GM18507 (cell line): ENCODE data around the gene NDUFA7.
A peak's percentile ranks its signal among the peaks of the same experiment; 100 is the strongest.
"Not testable (repeated sequence)": the region's sequence is repeated elsewhere in the genome, so short reads cannot be mapped to it uniquely, and the experiment has no call there.

Source experiments
- DNase-seq: peaks from one replicate; pipeline ENCODE4 v3.0.0; 2011; ENCODE audit warnings: low read depth; ENCODE audit not compliant: insufficient read length; ENCODE audit errors: extremely low spot score
- FAIRE-seq: peaks from 2 replicates; lab custom pipeline; 2011; peaks lifted over from hg19 to GRCh38; lab: Jason Lieb, UNC

NDUFA7 gene

GRCh38 chr19:8322638-8322997 lies 1.4 kb upstream of the NDUFA7 start:
- no peak for DNase-seq
- FAIRE-seq = no peak

GRCh38 chr19:8321986-8322637 lies 937 bp upstream of the NDUFA7 start:
- no peak for FAIRE-seq
- no peak for DNase-seq

- DNase-seq (no peak), FAIRE-seq (peak; percentile 47)
Observed at GRCh38 chr19:8320564-8321066, 560 bp downstream of the NDUFA7 start.

DNA sequence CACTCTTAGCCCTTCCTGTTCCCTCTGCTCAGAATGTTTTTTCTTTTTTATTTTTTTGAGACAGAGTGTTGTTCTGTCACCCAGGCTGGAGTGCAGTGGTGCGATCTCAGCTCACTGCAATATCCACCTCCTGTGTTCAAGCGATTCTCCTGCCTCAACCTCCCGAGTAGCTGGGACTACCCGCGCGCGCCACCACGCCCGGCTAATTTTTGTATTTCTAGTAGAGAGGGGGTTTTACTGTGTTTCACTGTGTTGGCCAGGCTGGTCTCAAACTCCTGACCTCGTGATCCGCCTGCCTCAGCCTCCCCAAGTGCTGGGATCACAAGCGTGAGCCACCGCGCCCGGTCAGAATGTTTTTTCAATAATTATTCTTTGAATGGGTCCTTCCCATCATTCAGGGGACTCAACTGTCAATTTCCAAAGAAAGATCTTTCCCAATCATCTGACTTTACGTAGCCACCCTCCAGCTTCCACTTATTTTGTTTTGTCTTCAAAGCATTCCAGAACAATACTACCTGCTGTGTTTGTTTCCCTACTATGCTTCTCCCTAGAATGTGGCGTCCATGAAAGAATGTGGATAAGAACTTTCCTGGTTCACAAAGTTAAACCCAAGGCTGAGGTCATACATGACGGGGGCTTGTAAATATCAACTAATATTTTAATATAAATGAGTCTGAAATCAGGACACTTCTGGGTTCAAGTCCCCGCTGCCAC lies 1.2 kb downstream of the NDUFA7 start:
- DNase-seq (no peak), FAIRE-seq (no peak)

DNA sequence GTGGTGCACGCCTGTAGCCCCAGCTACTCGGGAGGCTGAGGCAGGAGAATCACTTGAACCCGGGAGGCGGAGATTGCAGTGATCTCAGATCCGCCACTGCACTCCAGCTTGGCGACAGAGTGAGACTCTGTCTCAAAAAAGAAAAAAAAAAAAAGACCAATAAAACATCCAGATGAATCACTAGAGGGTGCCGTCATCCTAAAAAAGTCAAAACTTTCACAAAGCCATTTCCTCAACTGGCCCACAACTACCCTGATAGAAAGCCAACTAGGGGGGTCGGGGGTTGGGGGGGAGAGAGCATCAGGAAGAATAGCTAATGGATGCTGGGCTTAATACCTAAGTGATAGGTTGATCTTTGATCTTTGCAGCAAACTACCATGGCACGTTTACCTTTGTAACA lies 2.3 kb downstream of the NDUFA7 start:
- not testable (repeated sequence) for DNase-seq, FAIRE-seq

DNA sequence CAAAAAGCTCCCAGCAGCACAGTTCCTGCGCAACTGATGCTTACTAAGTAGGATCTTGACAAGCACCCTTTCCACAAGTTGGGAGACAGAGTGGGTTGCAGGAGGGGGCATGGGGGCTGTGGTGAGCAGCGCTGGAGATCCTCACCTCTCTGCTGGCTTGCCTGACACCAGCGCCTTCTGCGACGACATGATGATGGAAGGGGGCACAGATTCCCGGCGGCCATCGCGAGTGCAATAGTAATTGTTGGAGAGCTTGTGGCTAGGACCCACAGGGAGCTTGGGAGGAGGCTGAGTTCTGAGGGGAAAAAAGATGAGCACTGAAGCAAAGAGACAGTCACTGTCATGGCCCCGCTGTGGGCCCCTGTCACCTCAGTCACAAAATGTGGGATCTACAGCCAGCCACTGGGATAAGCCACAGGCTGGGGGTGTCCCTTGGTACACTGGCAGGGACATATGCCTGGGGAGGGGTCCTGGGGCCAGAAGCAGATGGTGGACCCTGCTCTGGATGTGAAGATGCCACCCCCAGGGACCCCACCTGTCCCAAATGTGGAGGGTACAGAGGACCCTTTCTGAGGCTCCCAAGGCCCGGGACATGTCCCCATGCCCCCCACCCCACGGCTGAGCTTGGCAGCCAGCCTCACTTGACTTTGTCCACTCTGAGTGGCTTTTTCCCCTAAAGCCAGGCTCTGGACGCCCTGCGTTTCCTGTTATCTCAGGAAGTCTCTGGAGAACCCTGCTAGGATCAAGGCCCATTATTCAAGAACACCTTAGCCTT lies 4.6 kb downstream of the NDUFA7 start:
- FAIRE-seq = no peak
- no peak for DNase-seq

DNA sequence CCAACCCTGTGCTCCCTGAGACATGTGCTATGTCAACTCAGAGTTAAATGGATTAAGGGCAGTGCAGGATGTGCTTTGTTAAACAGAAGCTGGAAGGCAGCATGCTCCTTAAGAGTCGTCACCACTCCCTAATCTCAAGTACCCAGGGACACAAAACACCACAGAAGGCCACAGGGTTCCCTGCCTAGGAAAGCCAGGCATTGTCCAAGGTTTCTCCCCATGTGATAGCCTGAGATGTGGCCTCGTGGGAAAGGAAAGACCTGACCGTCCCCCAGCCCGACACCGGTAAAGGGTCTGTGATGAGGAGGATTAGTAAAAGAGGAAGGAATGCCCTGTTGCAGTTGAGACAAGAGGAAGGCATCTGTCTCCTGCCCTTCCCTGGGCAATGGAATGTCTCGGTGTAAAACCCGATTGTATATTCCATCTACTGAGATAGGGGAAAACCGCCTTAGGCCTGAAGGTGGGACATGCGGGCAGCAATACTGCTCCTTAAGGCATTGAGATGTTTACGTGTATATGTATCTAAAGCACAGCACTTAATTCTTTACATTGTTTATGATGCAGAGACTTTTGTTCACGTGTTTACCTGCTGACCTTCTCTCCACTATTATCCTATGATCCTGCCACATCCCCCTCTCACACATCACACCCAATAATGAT lies 6.1 kb downstream of the NDUFA7 start:
- not testable (repeated sequence) for DNase-seq, FAIRE-seq

DNA sequence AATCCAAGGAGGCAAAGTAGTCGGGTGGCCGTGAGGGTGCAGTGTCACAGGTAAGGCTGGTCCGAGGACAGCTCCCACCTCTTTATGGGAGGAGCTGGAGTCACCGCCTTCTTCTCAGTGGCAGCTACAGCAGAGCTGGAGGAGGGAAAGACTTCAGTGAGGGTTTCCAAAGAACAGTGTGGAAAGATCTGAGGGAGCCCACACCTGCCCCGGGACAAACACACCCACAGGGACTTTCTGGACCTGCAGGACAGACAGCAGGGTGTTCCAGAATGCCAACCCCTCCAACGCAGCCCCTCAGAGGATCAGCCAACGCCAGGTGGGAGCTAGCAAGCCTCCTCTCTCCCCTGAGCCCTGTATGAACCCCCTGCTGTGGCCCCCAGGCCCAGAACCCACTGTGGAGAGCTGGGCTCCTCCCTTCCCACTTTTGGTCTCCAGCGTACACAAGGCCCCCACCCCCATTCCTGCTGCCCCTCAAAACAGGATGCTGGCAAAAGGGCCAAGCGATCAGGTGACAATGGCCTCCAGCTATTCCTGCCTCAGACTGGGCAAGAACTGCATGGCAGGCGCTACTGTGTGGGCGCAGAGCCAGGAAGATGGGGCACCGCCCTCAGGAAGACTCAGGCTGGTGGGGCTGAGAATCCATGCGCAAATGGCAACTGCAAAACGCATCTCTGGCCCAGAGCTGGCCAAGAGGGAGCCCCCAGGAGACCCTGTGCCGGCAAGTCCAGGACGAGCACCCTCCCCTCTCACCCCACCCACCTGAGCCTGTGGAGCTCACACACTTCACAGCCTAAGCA lies 9.5 kb downstream of the NDUFA7 start:
- no peak for DNase-seq
- FAIRE-seq = no peak

DNA sequence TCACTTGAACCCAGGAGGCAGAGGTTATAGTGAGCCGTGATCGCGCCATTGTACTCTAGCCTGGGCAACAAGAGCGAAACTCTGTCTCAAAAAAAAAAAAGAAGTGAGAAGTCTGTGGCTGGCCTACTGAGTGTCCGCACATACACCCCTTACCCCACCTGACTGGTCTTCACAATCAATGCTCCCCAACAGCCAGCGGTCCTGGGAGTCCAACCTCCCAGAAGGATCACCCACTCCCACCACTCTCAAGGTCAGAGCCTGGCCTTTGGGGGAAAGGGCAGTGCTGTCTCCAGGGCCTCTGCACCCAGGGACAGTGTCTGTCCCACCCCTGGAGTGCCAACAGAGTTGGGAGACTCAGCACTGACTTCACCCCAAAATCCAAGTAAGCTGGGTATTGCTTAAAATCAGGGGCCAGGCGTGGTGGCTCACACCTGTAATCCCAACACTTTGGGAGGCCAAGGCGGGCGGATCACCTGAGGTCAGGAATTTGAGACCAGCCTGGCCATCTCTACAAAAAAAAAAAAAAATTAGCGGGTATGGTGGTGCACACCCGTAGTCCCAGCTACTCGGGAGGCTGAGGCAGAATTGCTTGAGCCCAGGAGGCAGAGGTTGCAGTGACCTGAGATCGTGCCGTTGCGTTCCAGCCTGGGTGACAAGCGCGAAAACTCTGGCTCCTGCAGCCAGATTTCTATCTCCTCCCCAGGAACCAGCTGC lies 10.7 kb downstream of the NDUFA7 start:
- no peak for DNase-seq
- FAIRE-seq = no peak

- no peak for DNase-seq
- no peak for FAIRE-seq
Observed at GRCh38 chr19:8308891-8309291, 12.3 kb downstream of the NDUFA7 start.

- FAIRE-seq (peak; percentile 92), DNase-seq (peak; percentile 89)
Observed at GRCh38 chr19:8307965-8308866, 13.0 kb downstream of the NDUFA7 start, which contains the start of gene CD320. Gene CD320 (minus strand): TSS chr19:8308358. CDS start chr19:8308290, 68 bp downstream.

DNA sequence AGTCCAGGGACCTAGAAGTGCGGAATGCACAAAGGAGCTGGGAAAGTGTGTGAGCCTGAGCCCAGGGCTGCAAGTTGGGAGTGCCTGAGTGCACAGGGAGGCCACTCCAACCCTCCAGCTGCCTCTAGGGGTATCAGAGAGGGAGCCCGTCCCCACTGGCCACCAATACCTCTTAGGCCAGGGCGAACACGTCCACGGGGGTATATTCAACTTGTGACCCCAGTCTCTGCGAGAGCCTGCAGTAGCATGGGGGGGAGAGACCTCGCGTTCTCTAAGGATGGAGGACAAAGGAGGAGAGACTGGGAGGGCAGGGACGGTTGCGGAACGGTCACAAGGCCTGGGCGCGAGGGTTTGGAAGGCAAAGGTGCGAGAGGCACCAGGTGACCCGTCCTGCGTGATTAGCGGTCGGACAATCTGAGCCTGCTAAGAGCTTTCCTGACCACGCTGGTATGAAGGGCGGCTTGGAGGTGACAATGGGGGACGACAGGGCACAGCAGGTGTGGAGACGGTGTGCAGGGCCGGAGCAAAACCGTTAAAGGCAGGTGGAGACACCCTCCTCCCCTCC lies 13.7 kb downstream of the NDUFA7 start:
- no peak for FAIRE-seq
- DNase-seq = no peak

GRCh38 chr19:8306235-8307054 lies 14.7 kb downstream of the NDUFA7 start:
- DNase-seq = no peak
- FAIRE-seq = no peak

- FAIRE-seq (no peak), DNase-seq (no peak)
Observed at GRCh38 chr19:8305798-8306197, 15.4 kb downstream of the NDUFA7 start.

GRCh38 chr19:8304841-8305621 lies 16.1 kb downstream of the NDUFA7 start:
- FAIRE-seq (no peak), DNase-seq (no peak)

GRCh38 chr19:8302734-8303133 lies 18.4 kb downstream of the NDUFA7 start:
- FAIRE-seq = no peak
- no peak for DNase-seq
